OCI-LY1 (cell line): ENCODE measurements around the gene BFSP1.

ENCODE experiments used
- EZH2 ChIP-seq: fragments of 200-600 bp; sonication (generic), shearing (Covaris generic); IDR thresholded peaks from 2 replicates; pipeline ENCODE4 v1.8.0; 2017; ENCODE audit warnings: borderline replicate concordance, mixed run types, mild to moderate bottlenecking, antibody characterized with exemption, low read length, moderate library complexity, mixed read lengths
- TF ChIP-seq, protein P1 (sequence below): fragments of 200-600 bp; sonication (generic), shearing (Covaris generic); IDR thresholded peaks from 2 replicates; pipeline ENCODE4 v1.5.1; 2017; ENCODE audit warnings: mild to moderate bottlenecking, antibody characterized with exemption, low read length, moderate library complexity, mixed read lengths

DNA sequence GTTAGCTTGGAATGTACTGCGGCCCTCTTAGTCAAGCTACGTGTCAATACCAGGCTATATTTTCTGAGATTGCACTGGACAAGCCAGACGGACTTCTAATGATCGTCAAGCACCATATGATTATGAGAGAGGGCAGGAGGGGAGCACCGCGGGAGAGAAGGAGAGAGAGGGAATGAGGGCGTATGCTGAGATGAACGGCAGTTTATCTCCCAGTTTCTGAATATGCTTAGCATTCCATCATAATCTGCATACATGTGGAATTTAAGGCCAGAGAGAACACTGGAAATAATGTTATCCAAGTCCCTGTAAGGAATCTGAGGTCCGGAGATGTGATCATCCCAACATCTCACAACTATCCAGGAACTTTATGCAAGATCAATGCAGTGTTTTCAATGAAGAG lies 60.2 kb downstream of the BFSP1 start:
- TF ChIP-seq, protein P1, sequence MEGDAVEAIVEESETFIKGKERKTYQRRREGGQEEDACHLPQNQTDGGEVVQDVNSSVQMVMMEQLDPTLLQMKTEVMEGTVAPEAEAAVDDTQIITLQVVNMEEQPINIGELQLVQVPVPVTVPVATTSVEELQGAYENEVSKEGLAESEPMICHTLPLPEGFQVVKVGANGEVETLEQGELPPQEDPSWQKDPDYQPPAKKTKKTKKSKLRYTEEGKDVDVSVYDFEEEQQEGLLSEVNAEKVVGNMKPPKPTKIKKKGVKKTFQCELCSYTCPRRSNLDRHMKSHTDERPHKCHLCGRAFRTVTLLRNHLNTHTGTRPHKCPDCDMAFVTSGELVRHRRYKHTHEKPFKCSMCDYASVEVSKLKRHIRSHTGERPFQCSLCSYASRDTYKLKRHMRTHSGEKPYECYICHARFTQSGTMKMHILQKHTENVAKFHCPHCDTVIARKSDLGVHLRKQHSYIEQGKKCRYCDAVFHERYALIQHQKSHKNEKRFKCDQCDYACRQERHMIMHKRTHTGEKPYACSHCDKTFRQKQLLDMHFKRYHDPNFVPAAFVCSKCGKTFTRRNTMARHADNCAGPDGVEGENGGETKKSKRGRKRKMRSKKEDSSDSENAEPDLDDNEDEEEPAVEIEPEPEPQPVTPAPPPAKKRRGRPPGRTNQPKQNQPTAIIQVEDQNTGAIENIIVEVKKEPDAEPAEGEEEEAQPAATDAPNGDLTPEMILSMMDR: no peak
- TF ChIP-seq EZH2: no peak
